HL-60/S4 treated with retinoic acid at 250 ng/mL for 4 days and 3 days (cell line): ENCODE data around the gene THOC7.

Experiments used
- in situ Hi-C: fragments of 300-500 bp; cut with MboI; formaldehyde crosslinking; loops from 2 replicates; pipeline ENCODE4 v1.7.0; 2022; ENCODE audit warnings: low sequenced_read_pairs

Gene THOC7

DNA sequence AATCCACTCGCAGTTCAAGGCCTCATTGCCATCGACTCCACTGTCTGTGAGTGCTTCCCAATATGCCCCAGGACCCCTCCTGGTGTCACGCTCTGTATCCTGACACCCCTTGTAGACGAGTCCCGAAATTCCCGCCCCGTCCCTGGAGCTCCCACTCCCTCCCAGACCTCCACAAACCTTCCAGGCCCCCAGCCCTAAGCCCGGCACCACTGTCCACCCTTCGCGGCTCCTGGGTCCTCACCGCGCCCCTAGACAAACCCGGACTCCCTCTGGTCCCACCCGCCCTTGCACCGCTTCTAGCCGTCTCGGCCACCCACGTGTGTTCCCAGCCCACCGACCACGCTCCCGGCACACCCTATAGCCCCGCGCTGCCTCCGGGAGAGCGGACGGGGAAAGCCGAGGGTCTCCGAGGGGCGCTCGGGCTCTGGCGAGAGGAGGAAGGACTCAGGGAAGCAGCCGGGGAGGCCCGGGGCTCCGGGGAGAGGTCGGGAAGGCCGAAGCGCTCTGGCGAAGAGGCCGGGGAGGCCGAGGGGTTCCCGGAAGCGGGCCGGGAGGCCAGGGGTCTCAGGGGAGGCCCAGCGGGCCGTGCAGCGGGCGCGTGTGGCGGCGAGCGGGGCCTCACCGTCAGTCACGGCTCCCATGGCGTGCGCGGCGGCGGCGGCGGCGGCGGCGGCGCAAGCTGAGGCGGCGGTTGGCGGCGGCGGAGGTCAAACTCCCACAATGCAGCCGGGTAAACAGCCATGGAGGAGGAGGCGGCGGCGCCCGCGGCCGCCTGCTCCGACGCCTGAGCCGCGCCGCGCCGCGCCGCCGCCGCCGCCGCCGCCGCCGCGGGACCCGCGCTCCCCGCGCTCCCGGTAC, at the start of gene THOC7, which contains the start of gene ATXN7:
THOC7 (minus strand) TSS at position 656 of the 858 bp plus-strand sequence; CDS start at position 641, 15 bp downstream.
ATXN7 (plus strand) TSS at position 718 of the 858 bp plus-strand sequence. CDS start 48,732 bp downstream, outside the sequence.
- in situ Hi-C loops, result no loop called here

DNA sequence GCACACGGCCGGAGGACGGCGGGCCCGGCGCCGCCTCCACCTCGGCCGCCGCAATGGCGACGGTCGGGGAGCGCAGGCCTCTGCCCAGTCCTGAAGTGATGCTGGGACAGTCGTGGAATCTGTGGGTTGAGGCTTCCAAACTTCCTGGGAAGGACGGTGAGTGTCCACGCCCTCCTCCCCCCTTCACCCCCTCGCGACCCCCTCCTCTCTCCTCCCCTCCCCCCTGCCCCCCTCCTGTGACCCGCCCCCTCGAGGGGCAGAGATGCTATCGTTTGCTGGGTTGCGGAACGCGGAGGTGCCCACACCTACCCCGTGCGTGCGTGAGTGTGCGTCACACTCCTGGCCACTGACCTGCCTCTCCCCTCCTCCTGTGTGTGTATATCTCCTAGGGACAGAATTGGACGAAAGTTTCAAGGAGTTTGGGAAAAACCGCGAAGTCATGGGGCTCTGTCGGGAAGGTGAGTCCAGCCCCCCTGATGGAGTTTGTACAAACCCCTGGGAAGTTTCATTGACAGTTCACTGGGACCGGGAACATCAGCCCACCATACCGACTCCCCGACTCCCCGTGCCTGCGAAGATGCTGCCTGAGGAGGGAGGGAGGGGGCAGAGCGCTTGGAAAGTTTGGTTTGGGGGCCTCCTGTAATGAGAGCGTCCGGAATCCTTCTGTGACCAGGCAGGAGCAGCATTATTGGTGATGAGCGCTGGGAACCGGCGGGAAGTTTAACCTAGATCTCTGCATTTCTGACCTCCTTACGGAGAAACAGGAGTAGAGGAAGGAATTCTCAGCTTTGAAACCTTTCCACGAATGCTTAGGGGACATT, 49.4 kb upstream of the THOC7 start:
- in situ Hi-C loops, result no loop called here

- in situ Hi-C loops, result no loop called here
Observed at GRCh38 chr3:63911873-63912767, 48.5 kb upstream of the THOC7 start, which contains the start of gene SCAANT1. TSS of gene SCAANT1 (minus strand) at chr3:63912383.

GRCh38 chr3:63911509-63911872, 47.9 kb upstream of the THOC7 start:
- in situ Hi-C loops, result no loop called here

- in situ Hi-C loops, result no loop called here
Observed at GRCh38 chr3:63910891-63911290, 47.3 kb upstream of the THOC7 start.

- in situ Hi-C loops, result no loop called here
Observed at GRCh38 chr3:63910001-63910400, 46.4 kb upstream of the THOC7 start.

DNA sequence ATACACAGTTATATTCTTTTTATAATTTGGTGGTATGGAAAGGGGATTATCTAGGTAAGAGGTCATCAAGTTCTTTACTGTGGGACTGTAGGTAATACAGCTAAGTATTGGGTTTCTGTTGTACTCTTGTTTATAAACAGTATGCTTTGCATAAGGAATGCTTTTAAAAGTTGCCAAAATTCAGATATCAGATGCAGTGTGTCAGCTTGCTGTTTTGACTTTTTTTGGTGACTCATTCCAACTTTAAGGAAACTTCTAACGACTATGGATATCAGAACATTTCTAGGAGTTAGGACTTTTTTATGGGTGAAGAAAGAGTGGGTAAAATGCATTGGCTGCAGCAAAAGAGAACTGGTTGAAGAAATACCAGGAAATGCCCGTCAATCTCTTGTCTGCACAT, 45.8 kb upstream of the THOC7 start:
- in situ Hi-C loops, result no loop called here

DNA sequence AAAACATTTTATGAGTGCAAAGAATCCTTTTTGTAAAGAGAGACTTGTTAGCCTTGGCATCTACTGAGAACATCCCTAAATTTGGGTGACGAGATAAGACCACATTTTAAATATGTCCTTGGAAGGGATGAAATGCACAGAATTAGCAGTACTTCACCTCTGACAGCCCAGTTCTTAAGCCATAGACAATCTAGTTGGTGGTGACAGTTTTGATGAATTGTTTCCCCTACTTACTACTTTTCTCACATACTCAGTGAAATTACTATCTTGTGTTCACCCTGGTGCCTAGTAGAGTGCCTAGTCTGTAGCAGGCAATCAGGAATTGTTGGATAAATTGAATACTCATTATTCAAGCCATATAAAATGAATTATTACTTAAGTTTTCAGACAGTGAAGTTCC, 45.2 kb upstream of the THOC7 start:
- in situ Hi-C loops, result no loop called here

- in situ Hi-C loops, result no loop called here
Observed at GRCh38 chr3:63908081-63908736, 44.6 kb upstream of the THOC7 start.

GRCh38 chr3:63905731-63906620, 42.4 kb upstream of the THOC7 start:
- in situ Hi-C loops, result no loop called here

GRCh38 chr3:63900459-63900858, 36.9 kb upstream of the THOC7 start:
- in situ Hi-C loops, result no loop called here

GRCh38 chr3:63900010-63900409, 36.4 kb upstream of the THOC7 start:
- in situ Hi-C loops, result no loop called here

DNA sequence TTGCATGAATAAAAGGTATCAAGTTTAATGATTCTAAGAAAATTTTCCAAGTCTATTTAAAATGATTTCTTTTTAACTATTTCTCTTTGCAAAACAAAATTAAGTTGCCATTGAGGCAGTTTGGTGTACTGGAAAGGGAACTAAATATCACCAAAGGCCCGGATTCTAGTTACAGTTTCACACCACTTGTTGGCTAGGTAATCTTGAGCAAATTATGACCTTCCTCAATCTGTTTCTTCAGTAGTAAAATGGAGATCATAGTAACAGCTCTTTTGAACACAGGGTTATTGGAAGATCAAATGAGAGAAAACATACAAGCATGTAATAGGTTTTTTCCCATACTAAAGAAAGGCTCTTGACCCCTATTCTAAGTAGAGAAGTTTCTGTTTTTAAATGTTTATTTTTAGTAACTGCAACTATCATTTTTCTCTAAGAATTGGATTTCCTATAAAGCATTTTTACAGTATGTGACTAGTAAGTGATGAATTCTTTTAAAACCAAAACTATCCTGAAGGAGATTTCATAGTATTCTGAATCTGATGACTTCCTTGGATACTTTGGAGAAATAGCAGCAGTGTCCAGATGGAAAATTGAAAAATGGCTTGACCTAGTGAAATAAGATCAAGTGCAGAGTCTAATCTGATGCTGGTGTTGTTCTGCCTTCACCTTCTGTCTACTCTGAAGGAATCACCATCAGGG, 32.9 kb upstream of the THOC7 start:
- in situ Hi-C loops, result no loop called here

- in situ Hi-C loops, result no loop called here
Observed at GRCh38 chr3:63895422-63896189, 32.0 kb upstream of the THOC7 start.

DNA sequence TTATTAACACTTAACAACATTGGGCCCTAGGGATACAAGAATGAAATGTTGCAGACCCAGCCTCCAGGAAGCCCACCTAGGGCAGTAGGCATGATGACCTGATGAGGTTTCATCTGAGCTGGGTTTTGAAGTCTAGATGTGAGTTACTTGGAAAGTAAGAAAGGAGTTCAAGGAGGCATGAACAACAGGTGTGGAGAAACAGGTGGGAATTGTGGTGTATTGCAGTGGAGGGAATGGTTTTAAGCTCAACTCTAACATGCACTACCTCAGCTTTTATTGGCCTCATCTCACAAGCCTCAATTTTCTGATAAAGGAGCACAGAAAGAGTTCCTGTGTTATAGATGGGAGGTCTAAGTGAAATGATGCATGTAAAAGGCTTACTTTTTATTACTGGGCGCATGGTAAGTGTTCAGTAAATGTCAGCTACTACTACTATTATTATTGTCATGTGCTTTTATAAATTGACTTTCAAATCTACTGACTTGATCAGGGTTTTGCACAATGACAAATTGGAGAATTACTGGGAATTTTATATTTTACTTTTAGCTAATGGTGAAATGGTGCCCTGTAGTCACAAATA, 29.3 kb upstream of the THOC7 start:
- in situ Hi-C loops, result no loop called here

GRCh38 chr3:63891518-63891917, 27.9 kb upstream of the THOC7 start:
- in situ Hi-C loops, result no loop called here

DNA sequence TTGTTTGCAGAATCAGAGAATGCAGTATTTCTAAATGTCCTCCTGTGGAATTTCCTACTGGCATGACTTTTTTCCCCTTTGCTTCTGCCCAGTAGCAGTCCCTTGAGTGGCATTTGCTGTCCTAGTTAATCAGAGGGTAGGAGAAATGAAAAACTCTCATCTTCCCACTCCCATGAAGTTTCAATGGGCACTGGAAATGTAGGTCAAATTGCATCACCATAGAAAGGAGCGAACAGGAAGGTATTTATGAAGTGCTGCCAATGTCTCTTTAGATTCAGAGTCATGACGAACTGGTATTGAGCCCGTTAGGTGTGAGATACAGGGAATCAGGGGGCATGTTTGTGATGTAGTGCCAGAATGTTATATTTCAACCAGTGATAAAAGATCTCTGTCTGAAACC, 23.3 kb upstream of the THOC7 start:
- in situ Hi-C loops, result no loop called here

DNA sequence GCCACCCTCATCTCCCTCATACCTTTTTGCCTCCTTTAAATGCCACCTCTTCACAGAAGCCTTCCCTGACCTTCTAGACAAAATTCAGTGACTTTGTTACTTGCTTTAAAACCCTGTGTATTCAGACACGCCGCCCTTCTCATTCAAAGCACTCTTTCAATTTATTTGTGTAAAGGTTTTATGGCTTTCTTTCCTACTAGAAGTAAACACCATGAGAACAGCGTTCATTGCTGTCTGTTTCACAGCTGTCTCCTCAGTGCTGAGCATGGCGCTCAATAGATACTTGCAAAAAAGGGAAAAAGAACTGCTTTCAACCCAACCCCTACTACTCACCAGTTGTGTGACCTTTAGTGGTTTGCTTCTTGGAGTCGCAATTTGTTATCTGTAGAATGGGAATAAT, 17.0 kb upstream of the THOC7 start:
- in situ Hi-C loops, result no loop called here
